Smooth muscle cell (in vitro differentiated cells): ENCODE measurements around the gene VTI1A. TPM values are rescaled to one million over a fixed set of nuclear protein-coding genes. Genes with fewer than 3 reads are reported as not detected.

Experiments used
- DNase-seq: peaks from one replicate; lab custom pipeline; 2025; ENCODE audit not compliant: unreplicated experiment; lab: John Stamatoyannopoulos, UW
- H2AFZ ChIP-seq: fragments of 200-600 bp; sonication (generic); 2 replicates; pipeline ENCODE4 v1.6.0; 2016; ENCODE audit warnings: antibody characterized with exemption, low read depth, mild to moderate bottlenecking
- H3F3A ChIP-seq: fragments of 200-600 bp; sonication (generic); 2 replicates; pipeline ENCODE4 v1.6.0; 2017; ENCODE audit warnings: antibody characterized with exemption, low read depth
- H3K27ac ChIP-seq: fragments of 200-600 bp; sonication (generic); 2 replicates; pipeline ENCODE4 v1.5.1; 2016; ENCODE audit warnings: low read depth, mild to moderate bottlenecking
- H3K27me3 ChIP-seq: fragments of 200-600 bp; sonication (generic); 2 replicates; pipeline ENCODE4 v1.6.1; 2016; ENCODE audit warnings: low read depth, mild to moderate bottlenecking
- H3K36me3 ChIP-seq: fragments of 200-600 bp; sonication (generic); 2 replicates; pipeline ENCODE4 v1.5.1; 2016; ENCODE audit warnings: low read depth
- H3K4me1 ChIP-seq: fragments of 200-600 bp; sonication (generic); 2 replicates; pipeline ENCODE4 v1.5.1; 2016; ENCODE audit warnings: low read depth
- H3K4me2 ChIP-seq: fragments of 200-600 bp; sonication (generic); 2 replicates; pipeline ENCODE4 v1.6.0; 2016; ENCODE audit warnings: mild to moderate bottlenecking
- H3K4me3 ChIP-seq: fragments of 200-600 bp; sonication (generic); 2 replicates; pipeline ENCODE4 v1.5.1; 2016; ENCODE audit warnings: mild to moderate bottlenecking
- H3K79me2 ChIP-seq: fragments of 200-600 bp; sonication (generic); 2 replicates; pipeline ENCODE4 v1.6.0; 2016; ENCODE audit warnings: low read depth, mild to moderate bottlenecking
- H3K9ac ChIP-seq: fragments of 200-600 bp; sonication (generic); 2 replicates; pipeline ENCODE4 v1.6.0; 2016; ENCODE audit warnings: low read depth
- H3K9me3 ChIP-seq: fragments of 200-600 bp; sonication (generic); replicated peaks from 2 replicates; pipeline ENCODE4 v1.5.1; 2016; ENCODE audit warnings: low read depth
- H4K20me1 ChIP-seq: fragments of 200-600 bp; sonication (generic); 2 replicates; pipeline ENCODE4 v1.6.0; 2016; ENCODE audit warnings: low read depth
- WGBS: methylation state at CpG from one replicate; pipeline ENCODE4 v1.1.7; 2016; ENCODE audit warnings: low lambda C conversion rate; 5-methylcytosine and 5-hydroxymethylcytosine counted together
- polyA plus RNA-seq: library from polyadenylated mRNA; unstranded; fragments of >200 nt; fragmentation: Nextera tagmentation; extraction: Ambion mirVana; gene quantifications from 2 replicates; pipeline ENCODE4 v1.2.1, GENCODE V29; 2016
- total RNA-seq: library from RNA; depleted of rRNA; stranded (reverse); fragments of >200 nt; gene quantifications from 2 replicates; pipeline ENCODE4 v1.2.3, GENCODE V29; 2014
- TF ChIP-seq, protein P1 (sequence below): fragments of 200-600 bp; sonication (generic); IDR thresholded peaks from 2 replicates; pipeline ENCODE4 v1.5.1; 2017; ENCODE audit warnings: borderline replicate concordance, mild to moderate bottlenecking, antibody characterized with exemption; ENCODE audit not compliant: insufficient read depth, poor library complexity, severe bottlenecking

The VTI1A gene
- total and polyA plus RNA-seq, 2 experiments from 2014 or later: 14.0 to 21.8 TPM

- no peaks in the 10 kb centered on the region for H3K4me1 ChIP-seq
- H3K79me2 ChIP-seq: peaks cover 8% of the 10 kb centered on the region
- TF ChIP-seq, protein P1, sequence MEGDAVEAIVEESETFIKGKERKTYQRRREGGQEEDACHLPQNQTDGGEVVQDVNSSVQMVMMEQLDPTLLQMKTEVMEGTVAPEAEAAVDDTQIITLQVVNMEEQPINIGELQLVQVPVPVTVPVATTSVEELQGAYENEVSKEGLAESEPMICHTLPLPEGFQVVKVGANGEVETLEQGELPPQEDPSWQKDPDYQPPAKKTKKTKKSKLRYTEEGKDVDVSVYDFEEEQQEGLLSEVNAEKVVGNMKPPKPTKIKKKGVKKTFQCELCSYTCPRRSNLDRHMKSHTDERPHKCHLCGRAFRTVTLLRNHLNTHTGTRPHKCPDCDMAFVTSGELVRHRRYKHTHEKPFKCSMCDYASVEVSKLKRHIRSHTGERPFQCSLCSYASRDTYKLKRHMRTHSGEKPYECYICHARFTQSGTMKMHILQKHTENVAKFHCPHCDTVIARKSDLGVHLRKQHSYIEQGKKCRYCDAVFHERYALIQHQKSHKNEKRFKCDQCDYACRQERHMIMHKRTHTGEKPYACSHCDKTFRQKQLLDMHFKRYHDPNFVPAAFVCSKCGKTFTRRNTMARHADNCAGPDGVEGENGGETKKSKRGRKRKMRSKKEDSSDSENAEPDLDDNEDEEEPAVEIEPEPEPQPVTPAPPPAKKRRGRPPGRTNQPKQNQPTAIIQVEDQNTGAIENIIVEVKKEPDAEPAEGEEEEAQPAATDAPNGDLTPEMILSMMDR: no peak
- H4K20me1 ChIP-seq: no peaks in the 10 kb centered on the region
- no peaks in the 10 kb centered on the region for H3K27me3 ChIP-seq
- H3K4me3 ChIP-seq: no peak overlapping the region
- WGBS: 98% methylated on average over 2 of the region's 2 CpGs
- H3K36me3 ChIP-seq: no peaks in the 10 kb centered on the region
- H3K9ac ChIP-seq: no peak overlapping the region
- H3K27ac ChIP-seq: no peak overlapping the region
- H3K9me3 ChIP-seq: no peaks in the 10 kb centered on the region
- no peak overlapping the region for H2AFZ ChIP-seq
- no peak for DNase-seq
- H3K4me2 ChIP-seq: no peak overlapping the region
- H3F3A ChIP-seq: no peaks in the 10 kb centered on the region
Measured at GRCh38 chr10:112515852-112516251, 68.8 kb downstream of the VTI1A start.

DNA sequence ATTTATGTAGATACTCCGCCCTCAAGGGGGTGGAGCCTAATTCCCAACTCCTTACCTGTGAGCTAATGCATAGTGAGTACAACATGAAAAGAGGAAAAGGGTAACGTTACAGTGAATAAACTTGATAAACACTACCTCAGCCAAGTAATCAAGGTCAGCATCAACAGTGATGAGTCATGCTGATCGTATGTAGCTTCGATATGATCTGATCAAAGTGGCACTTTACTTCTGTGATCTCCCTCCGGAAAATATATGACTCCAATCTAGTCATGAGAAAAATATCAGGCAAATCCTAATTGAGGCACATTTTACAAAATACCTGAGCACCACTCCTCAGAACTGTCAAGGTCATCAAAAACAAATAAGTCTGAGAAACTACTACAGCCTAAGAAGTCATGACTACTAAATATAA, 70.4 kb downstream of the VTI1A start:
- H3F3A ChIP-seq: no peaks in the 10 kb centered on the region
- no peak overlapping the region for H3K4me3 ChIP-seq
- no peaks in the 10 kb centered on the region for H3K4me1 ChIP-seq
- no peaks in the 10 kb centered on the region for H3K27me3 ChIP-seq
- H2AFZ ChIP-seq: no peak overlapping the region
- DNase-seq: no peak
- WGBS: 94% methylated on average over 5 of the region's 5 CpGs
- TF ChIP-seq, protein P1: no peak
- H3K36me3 ChIP-seq: no peaks in the 10 kb centered on the region
- peaks cover 8% of the 10 kb centered on the region for H3K79me2 ChIP-seq
- H3K9me3 ChIP-seq: no peaks in the 10 kb centered on the region
- H3K9ac ChIP-seq: no peak overlapping the region
- H3K27ac ChIP-seq: no peak overlapping the region
- no peaks in the 10 kb centered on the region for H4K20me1 ChIP-seq
- no peak overlapping the region for H3K4me2 ChIP-seq

- H3K79me2 ChIP-seq: no peaks in the 10 kb centered on the region
- whole genome bisulfite sequencing: 91% methylated on average over 5 of the region's 5 CpGs
- no peak for DNase-seq
- no peak overlapping the region for H3K27ac ChIP-seq
- TF ChIP-seq, protein P1: no peak
- H3K36me3 ChIP-seq: no peaks in the 10 kb centered on the region
- peaks cover under 1% of the 10 kb centered on the region for H4K20me1 ChIP-seq
- no peak overlapping the region for H2AFZ ChIP-seq
- H3K27me3 ChIP-seq: no peaks in the 10 kb centered on the region
- no peak overlapping the region for H3K9ac ChIP-seq
- no peak overlapping the region for H3K4me2 ChIP-seq
- H3K9me3 ChIP-seq: no peaks in the 10 kb centered on the region
- peaks cover 3% of the 10 kb centered on the region for H3K4me1 ChIP-seq
- H3F3A ChIP-seq: no peaks in the 10 kb centered on the region
- no peak overlapping the region for H3K4me3 ChIP-seq
Measured at GRCh38 chr10:112519133-112519761, 72.2 kb downstream of the VTI1A start.

GRCh38 chr10:112520914-112521313, 73.9 kb downstream of the VTI1A start:
- Histone ChIP-seq H3K4me1 (peaks cover 20% of the 10 kb centered on the region), H3K79me2 (no peaks in the 10 kb centered on the region), H3K27ac (no peak overlapping the region), H2AFZ (no peak overlapping the region), H4K20me1 (peaks cover 14% of the 10 kb centered on the region), H3K4me3 (no peak overlapping the region), H3K9me3 (no peaks in the 10 kb centered on the region), H3F3A (no peaks in the 10 kb centered on the region), H3K27me3 (no peaks in the 10 kb centered on the region), H3K4me2 (no peak overlapping the region), H3K36me3 (no peaks in the 10 kb centered on the region), H3K9ac (no peak overlapping the region)
- TF ChIP-seq, protein P1: no peak
- WGBS: 96% methylated on average over 1 of the region's 1 CpG
- no peak for DNase-seq
